AG04450 (cell line): ENCODE measurements around the gene ARHGEF25. TPM values are rescaled to one million over a fixed set of nuclear protein-coding genes. Genes with fewer than 3 reads are reported as not detected.

ENCODE experiments used
- CTCF ChIA-PET: fragments of 300-600, 350-600 bp; formaldehyde crosslinking; extraction: SDS; loops from one replicate; lab custom pipeline; 2022; ENCODE audit warnings: antibody characterized with exemption, inconsistent platforms; lab: Charles Lee
- POLR2A ChIA-PET: fragments of 350-600 bp; formaldehyde crosslinking; extraction: SDS; loops from one replicate; lab custom pipeline; 2021; ENCODE audit warnings: antibody characterized with exemption, inconsistent platforms; lab: Yijun Ruan, JAX
- DNase-seq: peaks from one replicate; pipeline ENCODE4 v3.0.0-alpha.2; 2011; ENCODE audit warnings: low read depth, low spot score
- H3K27ac ChIP-seq: one replicate; pipeline ENCODE4 v1.5.1; 2012; ENCODE audit warnings: low read depth, low read length, control low read depth
- H3K27me3 ChIP-seq: one replicate; pipeline ENCODE4 v1.6.0; 2012; ENCODE audit warnings: low read length; ENCODE audit not compliant: control insufficient read depth, insufficient read depth
- H3K4me3 ChIP-seq: 2 replicates; pipeline ENCODE4 v1.5.1; 2011; ENCODE audit warnings: mild to moderate bottlenecking, low read depth, low read length, control low read depth
- H3K9me3 ChIP-seq: 2 replicates; pipeline ENCODE4 v1.5.1; 2012; ENCODE audit warnings: low read length; ENCODE audit not compliant: control insufficient read depth, insufficient read depth
- CTCF ChIP-seq: IDR thresholded peaks from 2 replicates; pipeline ENCODE4 v1.5.1; 2011; ENCODE audit warnings: low read depth, low read length, control low read depth, inconsistent platforms
- polyA plus RNA-seq: library from polyadenylated mRNA; depleted of rRNA; stranded (reverse); fragments of >200 nt; gene quantifications from 2 replicates; pipeline ENCODE4 v1.2.3, GENCODE V29; 2011

Gene ARHGEF25
- polyA plus RNA-seq, 1 experiment: 23.4 TPM

- H3K4me3 ChIP-seq: no peak overlapping the region
- TF ChIP-seq CTCF: no peak
- H3K27ac ChIP-seq: no peak overlapping the region
- no peaks in the 10 kb centered on the region for H3K9me3 ChIP-seq
- H3K27me3 ChIP-seq: peaks cover 21% of the 10 kb centered on the region
- ChIA-PET POLR2A (interaction anchor here (0.6 kb wide), 1 partner anchor 172 kb away, joined by 3 read pairs; no protein-coding TSS in a partner anchor), CTCF (interaction anchor here (0.7 to 6.7 kb wide), 18 partner anchors 9 to 1186 kb away, joined by 3 to 112 read pairs (median 16); partner anchors contain the start of genes B4GALNT1 and OS9)
- DNase-seq: no peak
Observed at GRCh38 chr12:57582440-57582839, 28.8 kb upstream of the ARHGEF25 start.

- H3K27ac ChIP-seq: no peak overlapping the region
- ChIA-PET CTCF (interaction anchor here (0.6 to 6.7 kb wide), 44 partner anchors 10 to 243 kb away, joined by 3 to 112 read pairs (median 5); partner anchors contain the start of genes B4GALNT1 and OS9), POLR2A (interaction anchor here (0.9 kb wide), 1 partner anchor 28 kb away, joined by 4 read pairs; the partner anchor contains the start of gene ARHGEF25)
- no peak overlapping the region for H3K4me3 ChIP-seq
- peak; percentile 67 for DNase-seq
- H3K9me3 ChIP-seq: no peaks in the 10 kb centered on the region
- TF ChIP-seq CTCF: peak; percentile 89
- peaks cover 22% of the 10 kb centered on the region for H3K27me3 ChIP-seq
Observed at GRCh38 chr12:57583008-57583831, 28.0 kb upstream of the ARHGEF25 start.

GRCh38 chr12:57584050-57584449, 27.2 kb upstream of the ARHGEF25 start:
- Histone ChIP-seq H3K27ac (no peak overlapping the region), H3K9me3 (no peaks in the 10 kb centered on the region), H3K27me3 (peaks cover 25% of the 10 kb centered on the region), H3K4me3 (no peak overlapping the region)
- no peak for DNase-seq
- POLR2A ChIA-PET: no interaction called here
- no peak for TF ChIP-seq CTCF
- CTCF ChIA-PET: interaction anchor here (0.8 to 6.7 kb wide), 27 partner anchors 9 to 158 kb away, joined by 3 to 112 read pairs (median 6); partner anchors contain the start of genes B4GALNT1 and OS9

- Histone ChIP-seq H3K9me3 (no peaks in the 10 kb centered on the region), H3K27me3 (peaks cover 25% of the 10 kb centered on the region), H3K4me3 (no peak overlapping the region), H3K27ac (no peak overlapping the region)
- POLR2A ChIA-PET: interaction anchor here (0.7 to 1.0 kb wide), 2 partner anchors 19 to 40 kb away, joined by 3 read pairs; no protein-coding TSS in a partner anchor
- TF ChIP-seq CTCF: no peak
- DNase-seq: no peak
- CTCF ChIA-PET: interaction anchor here (1.0 to 6.7 kb wide), 10 partner anchors 8 to 157 kb away, joined by 3 to 112 read pairs (median 32); partner anchors contain the start of genes B4GALNT1 and OS9
Observed at GRCh38 chr12:57584690-57585089, 26.5 kb upstream of the ARHGEF25 start.
